ENCODE results near the gene RNF145.
"Not testable (repeated sequence)": the region's sequence is repeated elsewhere in the genome, so short reads cannot be mapped to it uniquely, and the experiment has no call there.

Gene RNF145

DNA sequence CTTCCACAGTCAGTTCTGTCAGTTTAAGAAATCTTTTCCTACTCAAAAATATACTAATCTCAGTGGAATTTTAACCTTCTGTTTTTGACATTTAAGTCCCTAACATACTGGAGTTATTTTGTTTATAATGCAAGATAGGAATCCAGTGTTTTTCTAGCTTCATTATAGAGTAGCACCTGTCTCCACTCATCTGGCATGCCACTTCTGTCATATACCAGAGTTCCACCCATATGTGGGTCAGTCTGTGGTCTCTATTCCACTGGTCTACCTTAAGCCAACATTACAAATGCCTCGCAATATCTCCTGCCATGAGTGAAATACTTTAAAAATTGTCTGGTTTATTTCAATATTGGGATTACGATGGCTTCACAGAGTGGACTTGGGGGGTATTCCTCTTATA is 42.9 kb downstream of the RNF145 start:
- intact Hi-C loops (cut with DNase I), result no loop called here

DNA sequence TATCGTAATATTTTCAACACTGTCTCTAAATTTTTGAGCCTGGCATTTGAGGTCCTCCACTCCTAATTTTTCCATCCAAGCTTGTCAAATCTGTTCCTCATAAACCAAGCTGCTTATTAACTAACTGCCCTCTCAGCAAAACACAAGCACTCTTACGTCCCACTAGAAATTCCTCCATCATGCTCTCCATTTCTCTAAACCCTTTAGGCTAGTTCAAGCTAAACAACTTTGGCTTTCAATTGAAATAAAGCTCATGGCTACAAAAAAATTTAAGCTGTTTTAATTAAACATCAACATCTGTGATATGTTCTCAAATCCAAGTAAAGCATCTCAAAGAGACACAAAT is 45.7 kb downstream of the RNF145 start:
- intact Hi-C loops (cut with DNase I), result no loop called here
- DNase-seq, result no peak

More for the DNA sequence above, 42.9 kb downstream of the RNF145 start:
- DNase-seq, result no peak

DNA sequence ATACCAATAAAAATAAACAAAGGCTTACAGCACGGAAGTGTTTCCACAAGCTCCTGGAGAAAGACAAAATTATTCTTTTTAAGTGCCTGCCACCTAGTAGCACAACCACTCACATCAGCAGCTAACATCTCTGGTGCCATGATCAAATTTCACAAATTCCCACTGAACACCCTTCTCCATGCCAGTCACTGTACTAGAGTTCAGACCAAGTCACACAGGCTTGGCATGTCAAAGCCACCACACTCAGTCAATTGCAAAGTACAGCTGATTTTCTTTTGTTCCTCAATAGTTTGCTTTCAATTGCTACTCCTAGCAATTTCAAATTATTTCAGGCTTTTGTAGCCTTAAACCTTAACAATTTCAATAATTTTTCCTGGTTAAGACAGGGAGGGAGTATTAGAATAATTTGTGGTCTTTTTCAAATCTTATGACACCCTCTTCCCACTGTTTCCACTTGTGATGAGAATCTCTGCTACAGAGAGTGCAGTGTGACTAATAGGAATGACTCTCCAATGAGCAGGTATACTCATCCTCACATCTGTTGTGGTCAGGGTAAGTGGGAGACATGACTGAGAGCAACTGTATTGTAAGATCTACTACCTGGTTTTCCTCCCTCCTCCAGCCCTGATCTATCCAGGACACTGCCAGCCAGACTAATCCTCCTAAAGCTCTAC is 46.2 kb downstream of the RNF145 start:
- DNase-seq, result no peak
- intact Hi-C loops (cut with DNase I), result no loop called here

DNA sequence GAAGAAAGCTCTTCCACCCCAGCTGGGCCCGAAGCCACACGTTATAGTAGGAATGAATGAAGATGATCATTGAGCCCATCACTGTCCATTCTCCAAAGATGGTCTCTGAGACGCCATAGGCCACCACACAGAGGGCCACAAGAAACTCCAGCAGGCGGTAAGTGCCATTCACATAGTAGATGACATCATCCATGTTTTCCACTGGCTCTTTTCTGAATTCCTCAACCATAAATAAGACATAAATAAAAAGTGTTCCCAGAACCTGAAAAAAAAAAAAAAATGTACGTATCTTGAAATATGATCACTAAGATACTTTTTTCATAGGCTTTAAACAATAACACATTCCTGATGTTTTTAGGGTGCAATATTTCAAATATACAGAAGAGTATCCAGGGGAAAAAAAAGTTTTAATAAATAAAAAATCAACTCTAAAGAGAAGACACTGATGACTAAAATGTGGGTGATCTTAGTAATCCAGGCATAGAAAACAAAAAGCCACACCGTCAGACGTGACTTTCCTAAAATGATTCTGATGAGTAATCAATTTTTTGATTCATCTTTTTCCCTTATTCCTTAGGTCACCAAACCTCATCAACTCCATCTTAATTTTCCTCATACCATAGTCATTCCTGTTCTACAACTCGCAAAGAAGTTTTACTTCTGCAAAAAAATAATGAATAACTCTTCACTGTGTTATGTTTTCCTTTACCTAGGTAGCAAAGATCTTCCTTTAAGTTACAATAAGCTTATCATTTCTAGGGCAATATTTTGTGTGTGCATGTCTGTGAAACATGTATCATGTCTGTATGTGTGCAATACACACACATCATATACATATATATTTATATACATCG is 47.8 kb downstream of the RNF145 start:
- DNase-seq, result no peak
- intact Hi-C loops (cut with DNase I), result no loop called here

DNA sequence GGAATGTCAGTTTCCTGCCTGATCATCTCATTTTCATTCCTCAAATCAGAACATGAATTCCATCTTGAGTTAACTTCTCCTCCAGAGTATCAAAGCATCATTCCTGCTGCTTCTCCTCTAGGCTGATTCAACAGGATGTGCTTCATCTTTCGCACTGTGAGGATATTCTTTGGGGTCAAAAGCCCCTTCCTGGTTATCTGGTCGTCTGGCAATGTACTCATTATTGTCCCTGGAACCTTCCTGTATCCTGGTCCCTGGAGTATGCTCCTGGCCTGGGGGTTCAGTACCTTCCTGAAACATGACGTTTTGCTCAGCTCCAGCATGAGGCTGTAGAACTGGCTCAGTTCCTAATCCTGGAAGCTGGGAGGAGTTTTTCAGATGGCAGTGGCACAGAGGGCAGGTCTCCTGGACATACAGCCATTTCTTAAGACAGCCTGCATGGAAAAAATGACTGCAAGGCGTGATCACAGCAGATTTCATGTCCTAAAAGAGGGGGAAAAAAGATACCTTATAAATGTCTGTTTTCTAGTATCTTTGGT is 50.7 kb downstream of the RNF145 start:
- intact Hi-C loops (cut with DNase I), result not testable (repeated sequence)

DNA sequence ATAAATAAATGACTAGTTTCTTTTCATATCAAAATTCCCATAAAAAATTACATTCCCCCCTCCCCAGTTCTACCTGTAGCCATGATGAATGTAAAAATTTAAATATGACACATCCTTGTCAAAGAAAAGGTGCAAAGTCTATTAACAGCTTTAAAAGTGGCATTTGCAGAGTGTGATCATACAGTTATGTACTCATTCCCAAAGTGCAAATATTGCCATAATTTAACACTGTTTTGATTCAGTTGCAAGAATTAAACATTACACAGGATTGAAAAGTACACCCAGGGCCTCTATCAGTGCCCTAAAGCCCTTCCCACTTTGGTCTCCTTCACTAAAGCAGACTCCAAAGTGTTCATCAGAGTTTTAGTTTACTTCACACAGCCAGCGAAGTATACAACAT is 51.8 kb downstream of the RNF145 start:
- intact Hi-C loops (cut with DNase I), result no loop called here
- DNase-seq, result no peak

More for the DNA sequence above, 50.7 kb downstream of the RNF145 start:
- DNase-seq, result not testable (repeated sequence)

DNA sequence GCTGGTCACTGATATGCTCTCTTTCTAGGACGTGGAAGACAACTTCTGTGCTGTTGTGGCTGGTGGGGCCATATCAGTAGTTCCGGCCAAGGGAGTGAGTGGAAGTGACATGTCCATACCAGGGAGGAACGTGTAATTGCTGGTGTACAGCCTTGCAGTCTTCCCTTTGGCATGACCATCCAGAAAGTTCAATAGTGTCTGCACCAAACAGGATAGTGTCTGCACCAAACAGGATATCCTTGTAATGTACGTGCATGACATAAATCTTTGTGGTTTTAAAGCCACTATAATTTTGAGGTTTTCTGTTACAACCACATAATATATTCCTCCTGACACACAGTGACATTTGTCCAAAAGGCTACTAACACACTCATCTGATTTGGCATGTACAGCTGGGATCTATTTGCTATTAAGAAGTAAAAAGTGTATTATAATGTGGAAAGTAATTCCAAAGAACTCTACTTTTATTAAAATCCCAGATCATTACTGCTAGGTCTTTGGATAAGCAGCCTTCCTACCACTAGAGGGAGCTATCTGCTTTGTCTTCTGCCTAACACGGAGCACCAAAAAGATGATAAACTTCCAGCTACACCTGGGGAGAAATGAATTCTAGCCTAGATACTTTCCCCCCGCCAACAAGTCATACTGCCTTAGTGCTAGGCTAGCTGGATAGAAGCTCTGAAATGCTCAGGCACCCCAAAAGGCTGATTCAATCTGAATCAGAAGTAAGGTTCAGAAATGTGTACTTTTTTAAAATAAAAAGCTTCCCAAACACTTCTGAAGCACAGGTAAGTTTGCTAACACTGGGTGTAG is 52.7 kb downstream of the RNF145 start:
- intact Hi-C loops (cut with DNase I), result no loop called here
- peak in 21 of 42 donors; percentile 14 to 79 (median 58) for DNase-seq

DNA sequence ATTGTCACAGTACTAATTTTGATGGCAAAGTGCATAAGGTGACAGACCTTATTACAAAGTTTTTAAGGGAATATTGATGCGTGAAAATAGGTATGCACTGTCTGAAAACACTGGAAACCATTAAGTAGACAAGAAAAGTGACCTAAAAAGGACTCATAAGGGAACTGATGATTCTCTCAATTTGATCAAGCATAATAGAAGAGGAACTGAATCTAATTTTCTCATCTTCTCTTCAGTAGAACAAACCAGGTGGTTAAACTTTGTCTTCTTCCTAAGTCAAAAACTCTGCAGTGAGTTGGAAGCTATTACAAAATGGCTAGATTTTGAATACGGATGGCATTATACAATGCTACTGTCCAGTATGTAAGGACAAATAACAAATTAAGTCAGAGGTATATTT is 53.4 kb downstream of the RNF145 start:
- intact Hi-C loops (cut with DNase I), result no loop called here

DNA sequence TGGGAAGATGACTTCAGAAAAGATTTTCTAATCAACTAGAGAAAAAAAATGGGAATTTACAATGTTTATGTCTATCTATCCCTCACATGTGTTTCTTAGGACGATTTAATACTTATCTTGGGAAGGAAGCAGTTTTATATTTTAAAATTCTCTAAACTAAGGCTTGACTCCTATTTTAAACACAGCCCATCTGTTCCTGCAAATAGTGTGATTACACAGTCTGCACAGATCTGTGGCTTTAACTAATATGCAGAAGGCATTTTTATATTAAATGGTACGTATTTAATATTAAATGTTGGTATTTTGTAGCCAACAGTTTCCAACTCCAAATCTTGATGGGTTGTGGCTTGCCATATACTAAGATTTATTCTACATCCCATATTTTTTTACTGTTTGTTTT is 56.5 kb downstream of the RNF145 start:
- DNase-seq, result no peak
- intact Hi-C loops (cut with DNase I), result no loop called here

More for the DNA sequence above, 53.4 kb downstream of the RNF145 start:
- DNase-seq, result no peak

DNA sequence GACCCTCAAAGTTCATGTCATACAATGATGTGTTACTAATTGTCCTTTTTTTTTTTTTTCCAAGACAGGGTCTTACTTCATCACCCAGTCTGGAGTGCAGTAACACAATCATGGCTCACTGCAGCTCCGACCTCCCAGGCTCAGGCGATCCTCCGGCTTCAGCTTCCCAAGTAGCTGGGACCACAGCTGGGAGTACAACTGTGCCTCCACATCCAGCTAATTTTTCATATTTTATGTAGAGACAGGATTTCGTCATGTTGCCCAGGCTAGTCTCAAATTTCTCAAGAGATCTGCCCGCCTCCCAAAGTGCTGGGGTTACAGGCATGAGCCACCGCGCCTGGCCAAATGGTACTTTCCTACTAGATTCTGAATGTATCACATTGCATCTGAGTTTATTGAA is 60.3 kb downstream of the RNF145 start:
- no peak for DNase-seq
- intact Hi-C loops (cut with DNase I), result no loop called here

DNA sequence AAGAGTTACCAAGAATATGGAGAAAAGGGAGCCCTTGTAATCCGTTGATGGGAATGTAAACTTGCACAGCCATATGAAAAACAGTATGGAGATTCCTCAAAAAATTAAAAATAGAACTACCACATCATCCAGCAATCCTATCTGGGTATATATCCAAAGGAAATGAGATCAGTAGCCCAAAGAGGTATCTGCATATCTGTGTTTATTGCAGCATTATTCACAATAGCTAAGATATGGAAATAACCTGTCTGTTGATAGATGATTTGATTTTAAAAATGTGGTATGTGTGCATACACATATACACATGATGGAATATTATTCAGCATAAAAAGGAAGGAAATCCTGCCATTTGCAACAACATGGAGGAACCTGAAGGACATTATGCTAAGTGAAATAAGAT is 61.4 kb downstream of the RNF145 start:
- intact Hi-C loops (cut with DNase I), result no loop called here
- no peak for DNase-seq

DNA sequence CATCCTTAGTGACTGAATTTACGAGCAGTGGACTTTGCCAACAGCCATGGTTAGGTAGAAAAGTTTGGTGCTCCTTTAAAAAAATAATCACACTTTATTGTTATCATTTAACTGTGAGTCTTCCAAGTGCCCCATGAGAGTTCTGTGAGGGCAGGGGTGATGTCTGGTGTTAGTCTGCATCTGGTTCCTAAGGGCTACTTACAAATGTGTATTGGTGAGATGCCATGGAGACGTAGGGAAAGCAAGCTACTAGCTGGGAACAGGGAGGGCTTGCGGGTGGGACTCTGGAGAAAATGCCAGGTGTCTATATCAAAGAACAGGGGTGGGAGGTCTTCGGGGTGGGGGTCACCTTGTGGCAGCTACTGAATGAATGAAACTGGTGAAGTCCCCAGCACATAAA is 62.5 kb downstream of the RNF145 start:
- DNase-seq, result no peak
- intact Hi-C loops (cut with DNase I), result no loop called here

DNA sequence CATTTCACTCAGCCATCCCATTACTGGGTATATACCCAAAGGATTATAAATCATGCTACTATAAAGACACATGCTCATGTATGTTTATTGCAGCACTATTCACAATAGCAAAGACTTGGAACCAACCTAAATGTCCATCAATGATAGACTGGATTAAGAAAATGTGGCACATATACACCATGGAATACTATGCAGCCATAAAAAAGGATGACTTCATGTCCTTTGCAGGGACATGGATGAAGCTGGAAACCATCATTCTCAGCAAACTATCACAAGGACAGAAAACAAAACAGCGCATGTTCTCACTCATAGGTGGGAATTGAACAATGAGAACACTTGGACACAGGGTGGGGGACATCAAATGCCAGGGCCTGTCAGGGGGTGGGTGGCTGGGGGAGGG is 64.2 kb downstream of the RNF145 start:
- DNase-seq; intact Hi-C loops (cut with DNase I): not testable (repeated sequence)

DNA sequence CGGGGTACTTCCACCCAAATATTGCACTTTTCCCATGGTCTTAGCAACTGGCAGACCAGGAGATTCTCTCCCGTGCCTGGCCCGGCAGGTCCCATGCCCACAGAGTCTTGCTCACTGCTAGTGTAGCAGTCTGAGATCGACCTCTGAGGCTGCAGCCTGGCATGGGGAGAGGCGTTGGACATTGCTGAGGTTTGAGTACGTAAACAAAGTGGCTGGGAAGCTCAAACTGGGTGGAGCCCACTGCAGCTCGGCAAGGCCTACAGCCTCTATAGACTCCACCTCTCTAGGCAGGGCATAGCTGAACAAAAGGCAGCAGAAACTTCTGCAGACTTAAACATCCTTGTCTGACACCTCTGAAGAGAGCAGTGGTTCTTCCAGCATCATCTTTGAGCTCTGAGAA is 69.6 kb downstream of the RNF145 start:
- no peak for DNase-seq
- intact Hi-C loops (cut with DNase I), result no loop called here

DNA sequence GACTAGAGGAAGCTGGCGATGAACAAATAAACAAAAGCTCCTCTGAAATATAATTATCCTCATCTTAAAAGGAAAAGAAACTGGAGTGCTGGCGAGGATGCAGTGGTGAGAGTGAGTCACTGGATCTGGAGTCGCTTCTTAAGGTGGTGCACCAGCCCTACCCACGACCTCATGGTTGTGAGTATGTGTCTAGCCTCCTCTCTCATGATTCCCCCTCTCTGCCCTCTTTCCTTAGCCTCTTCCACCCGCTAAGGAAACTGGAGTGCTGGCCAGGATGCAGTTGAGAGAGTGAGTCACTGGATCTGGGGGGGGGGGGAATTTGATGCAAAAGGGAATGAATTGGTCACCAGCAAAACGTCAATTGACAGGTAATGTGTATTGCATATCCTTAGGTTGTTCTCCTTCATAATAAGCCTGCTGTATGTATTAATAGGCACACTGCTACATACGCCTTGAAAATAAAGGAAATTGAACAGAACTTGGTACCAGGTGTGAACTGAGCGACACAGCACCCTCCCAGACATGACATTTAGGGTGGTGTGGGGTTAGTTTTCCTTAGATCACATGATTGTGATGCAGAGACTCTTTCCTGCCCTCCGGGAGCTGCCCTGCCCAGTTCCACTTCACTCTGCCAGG is 73.3 kb downstream of the RNF145 start:
- DNase-seq, result no peak
- intact Hi-C loops (cut with DNase I), result no loop called here

DNA sequence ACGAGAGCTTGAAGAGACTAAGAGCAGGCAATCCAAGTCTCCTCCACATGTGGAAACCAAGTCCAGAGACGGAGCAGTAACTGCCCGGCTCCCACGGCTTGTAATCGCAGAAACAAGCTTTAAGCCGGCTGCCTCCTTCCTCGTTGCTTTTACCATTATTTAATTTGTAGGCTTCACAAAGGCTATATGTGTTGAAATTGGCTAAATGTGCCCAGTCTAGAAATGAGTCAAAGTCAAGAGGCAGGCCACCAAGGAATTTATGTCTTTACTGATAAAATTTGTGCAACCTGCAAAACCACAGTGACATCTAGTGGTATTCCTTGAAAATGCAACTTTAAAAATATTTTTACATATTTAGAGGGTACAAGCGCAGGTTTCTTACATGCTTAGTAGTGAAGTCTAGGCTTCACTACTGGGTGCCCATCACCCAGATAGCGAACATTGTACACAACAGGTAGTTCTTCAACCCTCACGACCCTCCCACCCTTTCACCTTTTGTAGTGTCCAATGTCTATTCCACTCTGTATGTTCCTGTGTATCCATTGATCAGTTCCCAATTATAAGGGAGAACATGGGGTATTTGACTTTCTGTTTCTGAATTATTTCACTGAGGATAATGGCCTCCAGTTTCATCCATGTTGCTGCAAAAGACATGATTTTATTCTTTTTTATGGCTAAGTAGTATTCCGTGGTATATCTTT is 76.2 kb downstream of the RNF145 start:
- intact Hi-C loops (cut with DNase I), result no loop called here
- DNase-seq, result no peak

DNA sequence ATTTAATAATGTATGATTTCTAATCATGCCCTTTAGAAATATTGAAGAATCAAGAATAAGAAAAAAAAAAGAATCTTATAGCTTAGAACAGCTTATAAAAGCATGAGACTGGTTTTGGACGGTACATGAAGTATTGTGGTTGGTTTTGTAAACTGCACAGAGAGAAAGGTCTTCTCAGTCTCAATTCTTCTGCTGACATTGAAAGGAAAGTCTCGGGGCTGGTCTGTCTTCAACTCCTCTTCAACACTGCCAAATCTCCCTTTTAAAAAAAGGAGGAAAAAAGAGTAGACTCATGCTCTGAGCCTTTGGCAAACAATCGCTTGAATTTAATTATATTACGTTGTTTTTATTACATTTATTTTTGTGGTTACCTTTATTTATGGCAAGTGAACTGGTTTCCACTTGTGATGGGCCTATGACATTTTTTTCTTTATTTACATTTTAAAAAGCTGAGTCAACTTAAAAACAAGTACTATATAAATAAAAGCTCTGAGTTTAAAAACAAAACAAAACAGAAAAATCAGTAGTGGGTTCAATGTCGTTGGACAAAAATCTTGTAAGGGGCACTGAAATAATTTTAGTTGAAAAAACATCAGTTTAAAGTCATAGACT is 76.8 kb downstream of the RNF145 start:
- no peak for DNase-seq
- intact Hi-C loops (cut with DNase I), result no loop called here

DNA sequence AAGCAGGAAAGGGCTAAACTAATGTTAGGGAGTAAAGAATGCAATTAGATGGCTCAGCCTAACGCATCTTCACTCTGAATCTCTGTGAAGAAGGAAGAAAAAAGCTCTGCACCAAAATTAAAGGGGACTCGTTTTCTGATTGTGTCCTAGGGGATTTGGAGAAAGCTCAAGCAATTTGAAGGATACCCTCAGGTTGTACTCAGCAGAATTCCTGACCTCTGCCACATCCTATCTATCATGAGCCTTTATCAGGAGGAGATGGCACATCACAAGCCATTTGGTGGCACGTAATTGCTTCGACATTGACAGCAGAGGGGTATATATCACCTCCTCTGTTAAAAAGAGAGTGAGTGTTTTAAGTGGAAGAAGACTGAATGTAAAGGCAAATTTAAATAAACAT is 77.4 kb downstream of the RNF145 start:
- DNase-seq, result no peak
- intact Hi-C loops (cut with DNase I), result no loop called here

Measured in head of caudate nucleus (tissue), 42 donors.